CD4-positive, alpha-beta T cell (primary cell): ENCODE data around the gene ARHGEF10L. TPM values are rescaled to one million over a fixed set of nuclear protein-coding genes. Genes with fewer than 3 reads are reported as not detected.

ENCODE experiments used
- ATAC-seq: fragments of 200-7000 bp; cut with Tn5 transposase; one replicate; pipeline ENCODE4 v1.10.0; 2022; ENCODE audit warnings: mild to moderate bottlenecking; ENCODE audit not compliant: poor library complexity
- CTCF ChIA-PET: fragments of 350-600 bp; sonication (Branson Sonifier 250); formaldehyde crosslinking; loops from one replicate; lab custom pipeline; 2021; ENCODE audit warnings: antibody characterized with exemption, inconsistent platforms; lab: Charles Lee
- POLR2A ChIA-PET: fragments of 350-600 bp; sonication (Branson Sonifier 250); formaldehyde crosslinking; loops from one replicate; lab custom pipeline; 2021; ENCODE audit warnings: antibody characterized with exemption, inconsistent platforms; lab: Charles Lee
- DNase-seq, 14 experiments: peaks; one replicate each; pipeline ENCODE4 v3.0.0-alpha.2; 2013 to 2020; ENCODE audit warnings: mixed read lengths in 2 of 14
- H3K27ac ChIP-seq, 2 donors: one replicate each; pipeline versions ENCODE4 v1.5.1 to v1.7.0; 2013; ENCODE audit warnings: low read length in 2 of 2, low read depth in 1 of 2, mild to moderate bottlenecking in 1 of 2
- H3K27me3 ChIP-seq, 2 experiments: 1 replicate in 1 of 2; 2 replicates in 1 of 2; pipeline versions ENCODE4 v1.6.1 to v1.7.0; 2013; ENCODE audit warnings: low read length in 2 of 2, control low read depth in 1 of 2, mild to moderate bottlenecking in 1 of 2, moderate library complexity in 1 of 2; ENCODE audit not compliant: insufficient read depth in 2 of 2, control insufficient read depth in 1 of 2
- H3K36me3 ChIP-seq: one replicate; pipeline ENCODE4 v1.6.1; 2013; ENCODE audit warnings: low read length, control low read depth; ENCODE audit not compliant: insufficient read depth
- H3K4me1 ChIP-seq: one replicate; pipeline ENCODE4 v1.6.1; 2013; ENCODE audit warnings: low read length, control low read depth; ENCODE audit not compliant: insufficient read depth
- H3K4me3 ChIP-seq: one replicate; pipeline ENCODE4 v1.5.1; 2013; ENCODE audit warnings: mild to moderate bottlenecking, low read length, moderate library complexity
- H3K9me3 ChIP-seq, 2 experiments: 1 replicate in 1 of 2; 2 replicates in 1 of 2; pipeline versions ENCODE4 v1.6.1 to v1.7.0; 2013; ENCODE audit warnings: low read length in 2 of 2, mild to moderate bottlenecking in 2 of 2, control low read depth in 1 of 2, moderate library complexity in 1 of 2; ENCODE audit not compliant: control insufficient read depth in 1 of 2, insufficient read depth in 1 of 2
- H3K27ac Mint-ChIP-seq: one replicate; pipeline ENCODE4 v1.8.0; 2020; ENCODE audit warnings: mixed read lengths
- H3K27me3 Mint-ChIP-seq: one replicate; pipeline ENCODE4 v1.8.0; 2021; ENCODE audit warnings: mixed read lengths
- H3K36me3 Mint-ChIP-seq: one replicate; pipeline ENCODE4 v1.8.0; 2021; ENCODE audit warnings: low read depth, mixed read lengths
- H3K4me1 Mint-ChIP-seq: one replicate; pipeline ENCODE4 v1.8.0; 2021; ENCODE audit warnings: low read depth, mixed read lengths
- H3K4me3 Mint-ChIP-seq: one replicate; pipeline ENCODE4 v1.8.0; 2020; ENCODE audit warnings: mild to moderate bottlenecking, mixed read lengths
- H3K9me3 Mint-ChIP-seq: one replicate; pipeline ENCODE4 v1.8.0; 2020; ENCODE audit warnings: mixed read lengths
- intact Hi-C, 2 experiments: fragments of 100-400 bp; cut with DNase I in 1 of 2; cut with micrococcal nuclease in 1 of 2; formaldehyde crosslinking; loops; one replicate each; pipeline versions ENCODE4 v1.15.1 to v1.9.0; 2023 to 2025; cut with DNase I, micrococcal nuclease
- total RNA-seq, 174 experiments: library from RNA in 2 of 174; stranded (reverse) in 2 of 174; gene quantifications; one replicate each; pipeline ENCODE4 v1.2.3 and lab custom pipeline; 2021 to 2026
- TF ChIP-seq, protein P1 (sequence below): fragments of 200-600 bp; IDR thresholded peaks from one replicate; pipeline ENCODE4 v1.8.0; 2022; ENCODE audit warnings: antibody characterized with exemption, mild to moderate bottlenecking

The ARHGEF10L gene
- total RNA-seq, 2 experiments from 2014 or later: 0.11 to 0.22 TPM

DNA sequence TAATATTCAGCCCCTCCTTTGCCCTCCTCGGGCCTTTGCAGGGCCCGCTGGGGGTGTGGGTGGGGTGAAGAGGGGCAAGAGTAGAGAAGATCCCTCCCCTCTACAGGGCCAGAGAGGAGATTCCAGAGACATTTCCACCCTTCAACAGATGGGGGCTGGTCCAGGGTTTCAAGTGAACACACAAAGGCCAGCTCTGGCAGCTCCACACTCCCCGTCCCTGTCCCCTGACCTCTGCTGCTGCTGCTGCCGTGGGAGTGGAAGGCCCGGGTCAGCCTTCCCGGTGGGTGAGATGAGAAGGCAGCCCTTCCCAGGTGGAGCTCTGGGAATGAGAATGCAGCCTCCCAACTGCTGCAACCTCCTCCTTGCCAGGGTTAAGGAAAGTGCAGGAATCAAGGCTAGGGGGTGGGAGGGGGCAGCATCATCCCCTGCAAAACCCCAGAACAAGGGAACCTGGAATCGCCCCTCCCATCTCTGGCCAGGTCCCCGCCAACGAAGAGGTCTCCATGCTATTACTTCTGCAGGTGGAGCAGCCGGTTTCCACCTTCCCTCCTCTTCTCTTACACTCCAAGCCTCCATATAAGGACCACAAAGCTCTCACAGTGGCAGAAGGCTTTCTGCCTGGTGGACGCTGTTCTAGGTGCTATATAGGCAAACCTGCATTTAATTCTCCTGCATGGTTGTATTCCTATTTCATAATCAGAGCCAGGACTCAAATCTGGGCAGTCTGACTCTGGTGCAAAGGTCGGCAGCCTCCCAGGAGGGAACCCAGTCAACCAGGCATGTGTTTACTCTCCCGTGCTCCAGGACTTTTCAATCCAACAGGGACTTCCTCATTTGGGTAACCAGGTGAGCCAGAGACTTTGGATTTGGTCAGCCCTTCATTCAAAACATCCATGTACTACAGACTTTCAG lies 22.9 kb upstream of the ARHGEF10L start:
- no peaks in the 10 kb centered on the region for H3K9me3 Mint-ChIP-seq
- POLR2A ChIA-PET: no interaction called here

DNA sequence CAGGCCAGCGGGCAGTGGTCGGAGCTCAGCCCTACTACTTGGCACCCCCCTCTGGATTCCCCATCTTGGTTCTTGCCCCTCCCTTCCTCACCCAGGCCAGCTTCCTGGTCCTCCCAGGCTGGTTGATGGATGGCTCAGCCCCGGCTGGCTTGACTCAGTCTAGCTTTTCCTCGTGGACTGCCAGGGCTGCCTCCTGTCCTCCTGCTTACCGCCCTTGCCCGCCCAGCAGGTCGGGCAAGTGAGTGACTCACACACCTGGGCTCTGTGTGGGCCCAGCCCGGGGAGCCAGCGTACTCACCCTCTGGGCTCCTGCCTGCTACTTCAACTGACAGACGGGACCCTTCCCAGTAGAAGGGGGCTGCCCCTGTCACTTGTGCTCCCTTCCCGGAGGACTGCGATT lies 19.5 kb upstream of the ARHGEF10L start:
- POLR2A ChIA-PET: no interaction called here

More for the DNA sequence above, 22.9 kb upstream of the ARHGEF10L start:
- ATAC-seq (no peak), DNase-seq (no peak)
- Mint-ChIP-seq H3K27ac (no peak overlapping the region), H3K4me1 (no peaks in the 10 kb centered on the region), H3K4me3 (no peak overlapping the region), H3K27me3 (peaks cover 33% of the 10 kb centered on the region), H3K36me3 (no peaks in the 10 kb centered on the region)
- Histone ChIP-seq H3K4me1 (no peaks in the 10 kb centered on the region), H3K9me3 (no peaks in the 10 kb centered on the region), H3K27ac (no peak overlapping the region), H3K36me3 (no peaks in the 10 kb centered on the region), H3K4me3 (no peak overlapping the region), H3K27me3 (peaks cover 0 to 16% of the 10 kb centered on the region in 2 experiments)
- TF ChIP-seq, protein P1, sequence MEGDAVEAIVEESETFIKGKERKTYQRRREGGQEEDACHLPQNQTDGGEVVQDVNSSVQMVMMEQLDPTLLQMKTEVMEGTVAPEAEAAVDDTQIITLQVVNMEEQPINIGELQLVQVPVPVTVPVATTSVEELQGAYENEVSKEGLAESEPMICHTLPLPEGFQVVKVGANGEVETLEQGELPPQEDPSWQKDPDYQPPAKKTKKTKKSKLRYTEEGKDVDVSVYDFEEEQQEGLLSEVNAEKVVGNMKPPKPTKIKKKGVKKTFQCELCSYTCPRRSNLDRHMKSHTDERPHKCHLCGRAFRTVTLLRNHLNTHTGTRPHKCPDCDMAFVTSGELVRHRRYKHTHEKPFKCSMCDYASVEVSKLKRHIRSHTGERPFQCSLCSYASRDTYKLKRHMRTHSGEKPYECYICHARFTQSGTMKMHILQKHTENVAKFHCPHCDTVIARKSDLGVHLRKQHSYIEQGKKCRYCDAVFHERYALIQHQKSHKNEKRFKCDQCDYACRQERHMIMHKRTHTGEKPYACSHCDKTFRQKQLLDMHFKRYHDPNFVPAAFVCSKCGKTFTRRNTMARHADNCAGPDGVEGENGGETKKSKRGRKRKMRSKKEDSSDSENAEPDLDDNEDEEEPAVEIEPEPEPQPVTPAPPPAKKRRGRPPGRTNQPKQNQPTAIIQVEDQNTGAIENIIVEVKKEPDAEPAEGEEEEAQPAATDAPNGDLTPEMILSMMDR: no peak
- CTCF ChIA-PET: no interaction called here
- intact Hi-C loops: no loop called here

DNA sequence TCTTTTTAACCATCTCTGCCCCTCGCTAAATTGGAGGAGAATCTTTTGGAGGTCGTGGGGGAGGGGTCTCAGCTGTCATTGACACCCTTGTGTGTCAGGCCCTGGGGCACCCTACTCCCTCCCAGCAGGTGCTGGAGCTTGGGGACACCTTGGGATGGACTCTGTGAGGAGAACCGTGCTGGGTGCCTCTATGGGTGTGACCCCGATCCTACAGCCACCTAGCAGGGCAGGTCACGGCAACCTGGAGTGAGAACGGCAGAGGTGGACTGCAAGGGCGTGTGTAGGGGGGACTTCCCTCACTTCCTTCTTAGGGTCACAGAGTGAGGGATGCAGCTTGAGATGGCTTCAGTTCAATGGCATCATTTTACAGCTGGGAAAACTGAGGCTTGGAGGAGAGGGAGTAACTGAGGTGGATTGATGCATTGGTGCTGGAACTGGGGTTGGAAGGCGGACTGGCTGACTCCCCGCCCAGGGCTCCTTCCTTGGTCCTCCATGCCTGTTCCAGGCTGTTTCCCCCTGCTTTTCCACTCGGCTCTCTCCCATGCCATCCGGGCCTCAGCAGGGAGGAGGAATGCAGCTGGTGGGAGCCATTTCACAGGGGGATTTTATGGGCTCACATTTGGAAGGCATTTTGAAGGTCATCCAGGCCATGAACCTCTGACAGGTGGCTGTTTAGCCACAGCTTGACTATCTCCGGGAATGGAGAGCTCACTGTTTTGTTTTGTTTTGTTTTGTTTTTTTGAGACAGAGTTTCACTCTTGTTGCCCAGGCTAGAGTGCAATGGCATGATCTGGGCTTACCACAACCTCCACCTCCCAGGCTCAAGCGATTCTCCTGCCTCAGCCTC lies 18.8 kb upstream of the ARHGEF10L start:
- DNase-seq (no peak), ATAC-seq (no peak)
- no peak overlapping the region for H3K4me3 ChIP-seq
- ChIA-PET POLR2A (no interaction called here), CTCF (no interaction called here)
- Mint-ChIP-seq H3K27me3 (peaks cover 37% of the 10 kb centered on the region), H3K36me3 (no peaks in the 10 kb centered on the region), H3K27ac (no peak overlapping the region), H3K4me1 (no peaks in the 10 kb centered on the region), H3K4me3 (no peak overlapping the region), H3K9me3 (no peaks in the 10 kb centered on the region)
- H3K27me3 ChIP-seq: peaks cover 0 to 27% of the 10 kb centered on the region in 2 experiments
- no peaks in the 10 kb centered on the region for H3K4me1 ChIP-seq
- intact Hi-C loops: no loop called here
- H3K9me3 ChIP-seq: no peaks in the 10 kb centered on the region
- H3K27ac ChIP-seq: no peak overlapping the region
- no peaks in the 10 kb centered on the region for H3K36me3 ChIP-seq
- TF ChIP-seq, protein P1: no peak

More for the DNA sequence above, 19.5 kb upstream of the ARHGEF10L start:
- Mint-ChIP-seq H3K27ac (no peak overlapping the region), H3K9me3 (no peaks in the 10 kb centered on the region), H3K27me3 (peaks cover 37% of the 10 kb centered on the region), H3K4me3 (no peak overlapping the region), H3K36me3 (no peaks in the 10 kb centered on the region), H3K4me1 (no peaks in the 10 kb centered on the region)
- intact Hi-C loops: no loop called here
- Histone ChIP-seq H3K4me3 (no peak overlapping the region), H3K27me3 (peaks cover 0 to 27% of the 10 kb centered on the region in 2 experiments), H3K36me3 (no peaks in the 10 kb centered on the region), H3K27ac (no peak overlapping the region), H3K4me1 (no peaks in the 10 kb centered on the region), H3K9me3 (no peaks in the 10 kb centered on the region)
- CTCF ChIA-PET: no interaction called here
- DNase-seq: no peak
- TF ChIP-seq, protein P1: no peak
- no peak for ATAC-seq
